Skeletal muscle satellite cell (primary cell): ENCODE data around the gene TDRKH.
"Not testable (repeated sequence)": the region's sequence is repeated elsewhere in the genome, so short reads cannot be mapped to it uniquely, and the experiment has no call there.

Source experiments
- H3K27me3 ChIP-seq: 2 replicates; pipeline ENCODE4 v1.7.0; 2013; ENCODE audit warnings: low read length; ENCODE audit not compliant: control insufficient read depth, insufficient read depth
- H3K36me3 ChIP-seq: 2 replicates; pipeline ENCODE4 v1.7.0; 2013; ENCODE audit warnings: mild to moderate bottlenecking, control low read depth, low read length; ENCODE audit not compliant: insufficient read depth
- H3K4me1 ChIP-seq: 2 replicates; pipeline ENCODE4 v1.7.0; 2013; ENCODE audit warnings: low read length; ENCODE audit not compliant: control insufficient read depth, insufficient read depth
- H3K4me2 ChIP-seq: 2 replicates; pipeline ENCODE4 v1.7.0; 2013; ENCODE audit warnings: mild to moderate bottlenecking, low read length
- H3K4me3 ChIP-seq: 2 replicates; pipeline ENCODE4 v1.7.0; 2013; ENCODE audit warnings: low read length
- H3K9ac ChIP-seq: 2 replicates; pipeline ENCODE4 v1.7.0; 2013; ENCODE audit warnings: mild to moderate bottlenecking, low read depth, low read length, moderate library complexity
- H3K9me3 ChIP-seq: replicated peaks from 2 replicates; pipeline ENCODE4 v1.7.0; 2013; ENCODE audit warnings: mild to moderate bottlenecking, control low read depth, low read length

Gene TDRKH

DNA sequence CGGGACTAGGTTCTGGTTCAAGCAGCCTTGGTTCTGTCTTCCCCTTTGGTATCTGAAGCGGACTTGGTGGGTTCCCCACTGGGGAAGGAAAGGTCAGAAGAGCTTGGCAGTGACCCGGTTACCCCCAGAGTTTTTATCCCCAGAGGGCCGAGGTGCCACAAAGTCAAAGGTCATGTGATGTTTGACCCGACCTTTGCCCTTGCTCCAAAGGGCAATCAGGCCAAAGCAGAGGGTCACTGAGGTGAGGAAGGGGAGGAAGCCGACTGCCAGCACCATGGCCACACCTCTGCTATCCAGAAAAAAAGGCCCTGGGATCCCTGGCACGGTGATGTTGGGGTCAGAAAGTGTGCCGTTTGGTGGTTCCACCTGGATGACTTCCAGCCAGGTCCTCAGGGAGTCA lies 10.5 kb upstream of the TDRKH start:
- Histone ChIP-seq H3K9ac (no peak overlapping the region), H3K27me3 (peaks cover 95% of the 10 kb centered on the region), H3K9me3 (no peaks in the 10 kb centered on the region), H3K4me1 (no peaks in the 10 kb centered on the region), H3K4me2 (no peak overlapping the region), H3K36me3 (no peaks in the 10 kb centered on the region), H3K4me3 (no peak overlapping the region)

DNA sequence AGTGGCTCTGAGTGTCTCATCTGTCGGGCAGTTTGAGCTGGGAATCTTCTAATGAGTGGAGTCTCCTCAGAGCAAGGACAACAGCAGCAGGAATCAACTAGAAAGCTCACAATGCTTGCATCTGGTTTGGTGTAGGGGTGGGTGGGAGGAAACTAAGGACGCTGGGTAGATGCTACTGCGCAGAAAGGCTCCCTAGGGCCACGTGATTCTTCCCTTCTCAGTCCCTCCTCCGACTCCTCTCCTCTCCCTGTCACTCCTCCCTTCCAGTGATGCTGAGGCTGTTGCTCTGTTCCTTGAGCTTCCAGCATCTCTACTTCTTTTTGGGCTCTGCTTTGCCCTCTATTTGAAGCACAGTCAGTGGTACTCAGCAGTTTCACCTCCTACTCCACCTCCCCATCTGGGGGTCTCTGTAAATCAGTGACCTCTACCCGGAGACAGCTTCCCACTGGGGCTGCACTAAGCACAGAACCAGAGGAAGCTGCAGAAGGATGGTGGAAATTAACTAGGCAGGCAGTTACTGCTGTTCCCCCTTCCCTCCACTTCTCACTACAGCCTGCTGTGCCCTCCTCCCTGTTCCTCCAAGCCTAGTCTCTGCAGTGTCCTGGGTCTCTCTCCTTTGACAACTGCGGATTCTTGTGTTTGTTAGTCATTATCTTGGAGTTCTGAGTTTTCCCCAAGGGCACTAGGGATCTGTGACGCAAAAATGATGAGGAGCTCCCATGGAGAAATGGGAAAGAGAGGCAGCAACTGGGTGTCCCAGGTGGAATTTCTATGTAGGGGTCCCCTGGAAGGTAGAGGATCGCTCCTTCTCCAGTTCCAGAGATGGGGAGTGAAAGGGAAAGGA lies 9.1 kb upstream of the TDRKH start:
- H3K4me1 ChIP-seq: no peaks in the 10 kb centered on the region
- no peak overlapping the region for H3K4me2 ChIP-seq
- no peaks in the 10 kb centered on the region for H3K36me3 ChIP-seq
- no peak overlapping the region for H3K9ac ChIP-seq
- no peak overlapping the region for H3K4me3 ChIP-seq
- no peaks in the 10 kb centered on the region for H3K9me3 ChIP-seq
- peaks cover 84% of the 10 kb centered on the region for H3K27me3 ChIP-seq

DNA sequence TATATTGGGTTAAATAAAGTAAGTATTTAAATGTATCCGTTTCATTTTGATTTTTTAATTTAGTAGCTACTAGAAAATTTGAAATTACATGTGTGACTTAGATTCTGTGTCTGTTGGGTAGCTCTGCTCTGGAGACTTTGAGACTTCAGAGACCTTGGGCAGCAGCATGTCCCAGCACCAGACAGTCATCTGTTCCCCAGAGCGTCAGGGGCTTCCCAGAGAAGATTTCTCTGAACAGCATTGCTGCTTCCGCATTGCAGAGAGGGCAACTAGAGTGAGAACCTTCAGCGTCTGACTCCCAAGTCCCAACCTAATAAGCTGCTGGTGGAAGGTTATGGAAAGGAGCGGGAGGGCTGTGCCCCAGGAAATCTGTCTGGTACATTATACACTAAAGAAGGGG lies 8.3 kb upstream of the TDRKH start:
- peaks cover 76% of the 10 kb centered on the region for H3K27me3 ChIP-seq
- H3K9ac ChIP-seq: no peak overlapping the region
- no peaks in the 10 kb centered on the region for H3K4me1 ChIP-seq
- no peak overlapping the region for H3K4me2 ChIP-seq
- no peaks in the 10 kb centered on the region for H3K36me3 ChIP-seq
- no peaks in the 10 kb centered on the region for H3K9me3 ChIP-seq
- H3K4me3 ChIP-seq: no peak overlapping the region

DNA sequence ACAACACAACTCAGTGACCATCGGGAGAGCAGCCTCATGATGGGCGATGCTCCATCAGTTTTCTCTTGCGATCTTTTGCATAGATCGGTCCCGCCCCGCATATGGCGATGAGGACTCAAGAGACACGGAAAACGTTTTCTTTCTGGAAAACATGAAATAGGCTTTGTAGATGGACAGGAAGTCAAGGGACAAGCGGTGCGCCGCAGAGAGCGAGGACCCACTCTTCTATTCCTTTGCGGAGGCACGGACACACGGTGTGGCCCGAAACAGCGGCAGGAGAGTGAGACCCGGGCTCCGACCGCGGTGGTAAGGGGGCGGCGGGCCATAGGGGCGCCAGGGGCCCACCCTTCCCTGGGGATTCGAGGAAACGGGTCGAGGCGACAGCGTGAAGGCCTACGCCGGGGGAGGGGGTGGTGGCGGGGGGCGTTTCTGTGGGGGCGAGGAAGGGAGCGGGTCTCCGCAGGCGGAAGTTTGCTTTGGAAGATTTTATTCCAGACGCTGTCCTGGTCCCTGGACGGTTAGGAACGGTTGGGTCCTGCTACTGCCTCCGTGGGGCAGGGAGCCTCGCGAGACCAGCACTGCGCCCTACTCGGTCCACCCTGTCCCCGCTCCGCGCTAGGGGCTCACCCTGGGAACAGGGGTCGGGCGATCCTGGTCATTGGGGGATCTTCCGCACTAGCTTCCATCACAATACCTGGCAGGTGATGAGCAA lies 796 bp upstream of the TDRKH start:
- H3K4me3 ChIP-seq: peak overlapping the region; percentile 73
- H3K4me2 ChIP-seq: peak overlapping the region; percentile 83
- peak overlapping the region; percentile 45 for H3K9ac ChIP-seq
- H3K36me3 ChIP-seq: no peaks in the 10 kb centered on the region
- H3K27me3 ChIP-seq: peaks cover 11% of the 10 kb centered on the region
- peaks cover 9% of the 10 kb centered on the region for H3K4me1 ChIP-seq
- no peaks in the 10 kb centered on the region for H3K9me3 ChIP-seq

DNA sequence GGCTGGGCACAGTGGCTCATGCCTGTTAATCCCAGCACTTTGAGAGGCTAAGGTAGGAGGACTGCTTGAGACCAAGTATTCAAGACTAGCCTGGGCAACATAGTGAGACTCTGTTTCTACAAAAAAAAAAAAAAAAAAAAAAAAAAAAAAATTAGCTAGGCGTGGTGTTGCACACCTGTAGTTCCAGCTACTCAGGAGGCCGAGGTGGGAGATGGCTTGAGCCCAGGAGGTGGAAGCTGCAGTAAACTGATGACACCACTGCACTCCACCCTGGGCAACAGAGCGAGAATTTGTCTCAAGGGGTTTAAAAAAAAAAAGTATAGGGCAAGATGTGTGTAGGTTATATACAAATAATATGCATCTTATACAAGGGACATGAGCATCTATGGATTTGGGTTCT lies 2.6 kb downstream of the TDRKH start:
- Histone ChIP-seq H3K9me3 (no peaks in the 10 kb centered on the region), H3K27me3 (peaks cover 30% of the 10 kb centered on the region), H3K4me1 (peaks cover 9% of the 10 kb centered on the region), H3K4me2 (no peak overlapping the region), H3K4me3 (no peak overlapping the region), H3K36me3 (no peaks in the 10 kb centered on the region), H3K9ac (no peak overlapping the region)

DNA sequence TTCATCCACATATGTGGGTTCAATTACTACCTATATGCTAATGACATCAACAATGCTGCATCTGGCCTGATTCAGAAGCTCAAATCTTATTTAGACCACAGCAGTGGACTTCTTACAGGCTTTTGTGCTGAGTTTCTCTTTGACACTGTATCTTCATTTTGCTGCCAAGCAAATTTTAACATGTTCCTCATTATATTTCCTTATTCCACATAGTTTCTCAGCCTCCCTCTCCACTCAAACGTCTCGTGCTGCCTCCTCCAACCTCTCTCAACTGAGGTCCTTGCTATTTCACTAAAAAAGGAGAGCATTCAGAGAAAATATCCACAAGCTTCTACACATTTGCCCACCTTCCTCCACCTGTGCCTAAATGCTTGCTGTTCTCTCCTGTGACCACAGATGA lies 6.5 kb downstream of the TDRKH start:
- H3K9me3 ChIP-seq: no peaks in the 10 kb centered on the region
- no peaks in the 10 kb centered on the region for H3K36me3 ChIP-seq
- H3K9ac ChIP-seq: no peak overlapping the region
- no peaks in the 10 kb centered on the region for H3K4me1 ChIP-seq
- no peak overlapping the region for H3K4me2 ChIP-seq
- no peak overlapping the region for H3K4me3 ChIP-seq
- peaks cover 30% of the 10 kb centered on the region for H3K27me3 ChIP-seq

DNA sequence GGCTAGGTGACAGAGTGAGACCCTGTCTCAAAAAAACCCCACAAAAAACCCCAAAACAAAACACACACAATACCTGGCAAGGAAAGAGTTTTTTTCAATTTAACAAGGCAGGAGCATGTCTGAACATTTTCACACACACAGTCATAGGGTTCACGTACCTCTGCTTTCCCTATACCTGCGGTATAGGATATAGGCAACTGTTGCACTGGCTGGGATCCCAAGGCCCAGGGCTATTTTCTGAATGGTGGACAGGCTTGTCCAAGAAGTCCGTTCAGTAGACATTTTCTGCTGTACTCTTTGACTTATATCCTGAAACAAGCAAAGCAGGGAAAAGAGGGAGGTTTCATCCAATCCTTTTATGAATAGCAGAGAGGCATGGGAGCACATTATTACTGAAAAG lies 7.6 kb downstream of the TDRKH start:
- no peaks in the 10 kb centered on the region for H3K4me1 ChIP-seq
- H3K4me3 ChIP-seq: no peak overlapping the region
- no peaks in the 10 kb centered on the region for H3K9me3 ChIP-seq
- H3K36me3 ChIP-seq: no peaks in the 10 kb centered on the region
- peaks cover 30% of the 10 kb centered on the region for H3K27me3 ChIP-seq
- H3K4me2 ChIP-seq: no peak overlapping the region
- no peak overlapping the region for H3K9ac ChIP-seq

DNA sequence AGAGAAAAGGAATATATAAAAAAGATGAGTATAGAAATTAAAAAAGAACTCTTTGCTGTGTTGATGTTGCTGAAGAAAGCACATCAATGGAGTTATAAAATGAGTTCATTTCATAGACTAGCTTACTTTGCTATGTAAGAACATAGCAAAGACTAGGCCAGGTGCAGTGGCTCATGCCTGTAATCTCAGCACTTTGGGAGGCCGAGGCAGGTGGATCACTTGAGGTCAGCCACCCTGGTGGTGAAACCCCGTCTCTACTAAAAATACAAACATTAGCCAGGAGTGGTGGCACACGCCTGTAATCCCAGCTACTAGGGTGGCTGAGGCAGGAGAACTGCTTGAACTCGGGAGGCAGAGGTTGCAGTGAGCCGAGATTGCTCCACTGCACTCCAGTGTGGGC lies 8.3 kb downstream of the TDRKH start:
- not testable (repeated sequence) for H3K36me3 ChIP-seq, H3K4me3 ChIP-seq, H3K4me1 ChIP-seq, H3K9ac ChIP-seq, H3K9me3 ChIP-seq, H3K4me2 ChIP-seq
- peaks cover 30% of the 10 kb centered on the region for H3K27me3 ChIP-seq

DNA sequence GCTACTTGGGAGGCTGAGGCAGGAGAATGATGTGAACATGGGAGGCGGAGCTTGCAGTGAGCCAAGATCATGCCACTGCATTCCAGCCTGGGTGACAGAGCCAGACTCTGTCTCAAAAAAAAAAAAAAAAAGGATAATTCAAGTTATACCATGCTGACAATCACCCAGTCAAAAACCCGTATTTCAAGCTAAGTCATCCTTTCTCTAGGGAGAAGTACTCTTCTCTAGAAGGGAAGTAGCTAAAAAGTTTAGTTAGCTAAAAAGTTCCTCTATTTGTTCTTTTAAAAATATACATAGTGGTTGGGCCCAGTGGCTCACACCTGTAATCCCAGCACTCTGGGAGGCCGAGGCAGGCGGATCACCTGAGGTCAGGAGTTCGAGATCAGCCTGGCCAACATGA lies 9.6 kb downstream of the TDRKH start:
- not testable (repeated sequence) for H3K4me3 ChIP-seq, H3K36me3 ChIP-seq, H3K9me3 ChIP-seq, H3K4me1 ChIP-seq, H3K4me2 ChIP-seq, H3K9ac ChIP-seq
- peaks cover 23% of the 10 kb centered on the region for H3K27me3 ChIP-seq

DNA sequence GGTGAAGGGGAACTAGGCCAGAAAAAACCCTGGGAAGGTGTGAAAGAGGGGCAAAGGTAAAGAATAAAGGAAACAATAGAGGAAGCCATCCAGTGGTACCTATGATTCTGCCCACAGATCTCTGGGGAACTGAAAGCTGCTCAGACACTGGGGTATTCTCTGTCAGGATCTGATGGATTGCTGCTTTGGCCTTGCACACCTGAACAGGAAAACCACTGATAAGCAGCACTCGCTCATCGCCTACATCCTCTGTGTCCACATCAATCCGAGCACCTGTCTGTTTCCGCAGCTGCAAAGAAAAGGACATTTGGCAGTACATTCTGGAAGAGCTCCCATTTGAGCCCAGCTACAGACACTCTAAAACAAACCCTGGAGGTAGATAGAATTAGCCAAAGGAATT lies 10.4 kb downstream of the TDRKH start:
- Histone ChIP-seq H3K27me3 (peaks cover 15% of the 10 kb centered on the region), H3K9ac (no peak overlapping the region), H3K36me3 (no peaks in the 10 kb centered on the region), H3K4me2 (no peak overlapping the region), H3K4me3 (no peak overlapping the region), H3K4me1 (no peaks in the 10 kb centered on the region), H3K9me3 (no peaks in the 10 kb centered on the region)

DNA sequence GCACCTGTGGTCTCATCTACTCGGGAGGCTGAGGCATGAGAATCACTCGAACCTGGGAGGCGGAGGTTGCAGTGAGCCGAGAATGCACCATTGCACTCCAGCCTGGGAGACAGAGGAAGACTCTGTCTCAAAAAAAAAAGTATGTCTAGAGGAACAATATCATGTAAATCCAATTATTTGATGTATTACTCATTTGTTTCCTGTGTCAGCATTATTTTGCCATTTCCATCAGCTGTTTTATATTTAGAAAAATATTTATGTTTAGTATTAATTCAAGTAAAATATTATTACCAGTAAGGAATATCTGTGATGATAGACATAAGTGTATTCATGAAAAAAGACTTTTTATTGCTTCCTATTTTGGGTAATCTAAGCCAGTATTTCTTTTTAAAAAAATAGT lies 13.0 kb downstream of the TDRKH start:
- no peaks in the 10 kb centered on the region for H3K36me3 ChIP-seq
- no peaks in the 10 kb centered on the region for H3K27me3 ChIP-seq
- H3K4me3 ChIP-seq: no peak overlapping the region
- H3K4me1 ChIP-seq: no peaks in the 10 kb centered on the region
- no peak overlapping the region for H3K4me2 ChIP-seq
- H3K9ac ChIP-seq: no peak overlapping the region
- no peaks in the 10 kb centered on the region for H3K9me3 ChIP-seq

DNA sequence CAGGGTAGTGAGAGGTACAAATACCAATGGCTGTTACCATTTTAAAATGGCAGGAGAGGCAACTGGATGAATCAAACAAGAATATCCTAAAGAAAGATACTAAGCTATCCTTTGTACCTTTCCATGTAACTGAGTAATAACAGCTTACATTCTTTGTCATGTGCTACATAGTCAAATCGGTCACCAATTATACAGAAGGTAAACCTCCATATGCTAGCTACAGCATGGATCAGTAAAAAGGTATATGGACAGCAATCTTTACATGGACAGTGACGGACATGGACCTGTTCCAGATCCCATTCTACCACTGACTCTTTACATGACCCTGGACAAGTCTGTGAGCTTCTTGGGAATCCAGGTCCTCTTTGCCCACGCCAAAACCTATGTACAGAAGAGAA lies 13.6 kb downstream of the TDRKH start:
- H3K27me3 ChIP-seq: no peaks in the 10 kb centered on the region
- H3K36me3 ChIP-seq: no peaks in the 10 kb centered on the region
- no peak overlapping the region for H3K9ac ChIP-seq
- no peaks in the 10 kb centered on the region for H3K4me1 ChIP-seq
- no peak overlapping the region for H3K4me3 ChIP-seq
- no peaks in the 10 kb centered on the region for H3K9me3 ChIP-seq
- no peak overlapping the region for H3K4me2 ChIP-seq
